SU-DHL-6 (cell line): ENCODE measurements around the gene UBE2D1.

Source experiments
- EZH2phosphoT487 ChIP-seq: fragments of 200-600 bp; sonication (generic), shearing (Covaris generic); conservative IDR thresholded peaks from 2 replicates; pipeline ENCODE4 v1.6.1; 2018; ENCODE audit warnings: mild to moderate bottlenecking, antibody characterized with exemption, low read length, moderate library complexity, mixed read lengths
- TF ChIP-seq, protein P1 (sequence below): fragments of 200-600 bp; sonication (generic); IDR thresholded peaks from one replicate; pipeline ENCODE4 v1.5.1; 2017; ENCODE audit warnings: antibody characterized with exemption, mild to moderate bottlenecking, low read length, moderate library complexity; ENCODE audit not compliant: insufficient read depth, poor library complexity, severe bottlenecking

DNA sequence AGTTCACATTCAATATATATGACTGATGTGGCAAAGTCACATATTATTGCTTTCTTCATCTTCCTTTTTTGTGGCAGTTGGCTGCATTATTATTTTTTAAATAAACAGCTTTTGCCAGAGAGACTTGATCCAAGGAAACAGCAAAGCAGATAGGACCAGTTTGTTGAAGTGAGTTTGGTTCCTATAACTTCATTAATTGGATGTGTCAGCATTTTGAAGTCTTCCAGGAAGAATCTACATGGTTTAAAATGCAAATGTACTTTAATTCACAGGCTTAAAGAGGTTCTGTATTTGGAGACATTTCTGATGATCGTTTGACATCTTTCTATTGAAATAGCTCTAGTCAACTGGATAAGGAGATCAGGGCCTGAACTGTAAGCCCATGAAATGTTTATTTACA is 13.2 kb downstream of the UBE2D1 start:
- TF ChIP-seq, protein P1, sequence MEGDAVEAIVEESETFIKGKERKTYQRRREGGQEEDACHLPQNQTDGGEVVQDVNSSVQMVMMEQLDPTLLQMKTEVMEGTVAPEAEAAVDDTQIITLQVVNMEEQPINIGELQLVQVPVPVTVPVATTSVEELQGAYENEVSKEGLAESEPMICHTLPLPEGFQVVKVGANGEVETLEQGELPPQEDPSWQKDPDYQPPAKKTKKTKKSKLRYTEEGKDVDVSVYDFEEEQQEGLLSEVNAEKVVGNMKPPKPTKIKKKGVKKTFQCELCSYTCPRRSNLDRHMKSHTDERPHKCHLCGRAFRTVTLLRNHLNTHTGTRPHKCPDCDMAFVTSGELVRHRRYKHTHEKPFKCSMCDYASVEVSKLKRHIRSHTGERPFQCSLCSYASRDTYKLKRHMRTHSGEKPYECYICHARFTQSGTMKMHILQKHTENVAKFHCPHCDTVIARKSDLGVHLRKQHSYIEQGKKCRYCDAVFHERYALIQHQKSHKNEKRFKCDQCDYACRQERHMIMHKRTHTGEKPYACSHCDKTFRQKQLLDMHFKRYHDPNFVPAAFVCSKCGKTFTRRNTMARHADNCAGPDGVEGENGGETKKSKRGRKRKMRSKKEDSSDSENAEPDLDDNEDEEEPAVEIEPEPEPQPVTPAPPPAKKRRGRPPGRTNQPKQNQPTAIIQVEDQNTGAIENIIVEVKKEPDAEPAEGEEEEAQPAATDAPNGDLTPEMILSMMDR: no peak
- TF ChIP-seq EZH2phosphoT487: no peak
